ENCODE data around the gene VGLL4. TPM values are rescaled to one million over a fixed set of nuclear protein-coding genes. Genes with fewer than 3 reads are reported as not detected.

Gene VGLL4
- polyA plus RNA-seq, 3 donors, result 108 to 117 (median 109) TPM

- no peak for DNase-seq (ENCODE audit: extremely low read depth in 1 of 11, low read depth in 9 of 11, low spot score in 4 of 11)
These were observed 24.8 kb downstream of the VGLL4 start for GRCh38 chr3:11618904-11619303.

GRCh38 chr3:11616551-11616950 is 27.2 kb downstream of the VGLL4 start:
- DNase-seq (ENCODE audit: extremely low read depth in 1 of 11, low read depth in 9 of 11, low spot score in 4 of 11), result no peak

- no peak for DNase-seq (ENCODE audit: extremely low read depth in 1 of 11, low read depth in 9 of 11, low spot score in 4 of 11)
These were observed 29.7 kb downstream of the VGLL4 start for GRCh38 chr3:11613851-11614487.

- DNase-seq (ENCODE audit: extremely low read depth in 1 of 11, low read depth in 9 of 11, low spot score in 4 of 11), result no peak
These were observed 30.4 kb downstream of the VGLL4 start for GRCh38 chr3:11613319-11613718.

GRCh38 chr3:11612515-11613188 is 31.1 kb downstream of the VGLL4 start:
- DNase-seq (ENCODE audit: extremely low read depth in 1 of 11, low read depth in 9 of 11, low spot score in 4 of 11), result no peak

- DNase-seq (ENCODE audit: extremely low read depth in 1 of 11, low read depth in 9 of 11, low spot score in 4 of 11), result no peak
These were observed 32.3 kb downstream of the VGLL4 start for GRCh38 chr3:11611341-11611799.

- DNase-seq (ENCODE audit: extremely low read depth in 1 of 11, low read depth in 9 of 11, low spot score in 4 of 11), result no peak
These were observed 32.9 kb downstream of the VGLL4 start for GRCh38 chr3:11610700-11611275.

- DNase-seq (ENCODE audit: extremely low read depth in 1 of 11, low read depth in 9 of 11, low spot score in 4 of 11), result no peak
These were observed 33.6 kb downstream of the VGLL4 start for GRCh38 chr3:11610044-11610671.

- DNase-seq (ENCODE audit: extremely low read depth in 1 of 11, low read depth in 9 of 11, low spot score in 4 of 11), result no peak
These were observed 34.2 kb downstream of the VGLL4 start for GRCh38 chr3:11609481-11609880.

GRCh38 chr3:11607816-11608215 is 35.9 kb downstream of the VGLL4 start:
- no peak for DNase-seq (ENCODE audit: extremely low read depth in 1 of 11, low read depth in 9 of 11, low spot score in 4 of 11)

- DNase-seq (ENCODE audit: extremely low read depth in 1 of 11, low read depth in 9 of 11, low spot score in 4 of 11), result no peak
These were observed 36.8 kb downstream of the VGLL4 start for GRCh38 chr3:11606865-11607440.

- DNase-seq (ENCODE audit: extremely low read depth in 1 of 11, low read depth in 9 of 11, low spot score in 4 of 11), result no peak
These were observed 37.5 kb downstream of the VGLL4 start for GRCh38 chr3:11606090-11606784.

GRCh38 chr3:11605398-11605797 is 38.3 kb downstream of the VGLL4 start:
- no peak for DNase-seq (ENCODE audit: extremely low read depth in 1 of 11, low read depth in 9 of 11, low spot score in 4 of 11)

- DNase-seq (ENCODE audit: extremely low read depth in 1 of 11, low read depth in 9 of 11, low spot score in 4 of 11), result no peak
These were observed 39.4 kb downstream of the VGLL4 start for GRCh38 chr3:11604139-11604892.

- no peak for DNase-seq (ENCODE audit: extremely low read depth in 1 of 11, low read depth in 9 of 11, low spot score in 4 of 11)
These were observed 40.1 kb downstream of the VGLL4 start for GRCh38 chr3:11603628-11604027.

- no peak for DNase-seq (ENCODE audit: extremely low read depth in 1 of 11, low read depth in 9 of 11, low spot score in 4 of 11)
These were observed 40.7 kb downstream of the VGLL4 start for GRCh38 chr3:11602886-11603527.

- DNase-seq (ENCODE audit: extremely low read depth in 1 of 11, low read depth in 9 of 11, low spot score in 4 of 11), result no peak
These were observed 41.4 kb downstream of the VGLL4 start for GRCh38 chr3:11602239-11602840.

Measured in renal cortex interstitium (tissue), 11 donors.